Ishikawa (cell line): Measurements from ENCODE around the gene HLA-F.

ENCODE experiments used
- CEBPB ChIP-seq: IDR thresholded peaks from 2 replicates; pipeline ENCODE4 v1.6.1; 2012
- CREB1 ChIP-seq: IDR thresholded peaks from 2 replicates; pipeline ENCODE4 v1.6.1; 2012; ENCODE audit warnings: low read depth
- EGR1 ChIP-seq: IDR thresholded peaks from 2 replicates; pipeline ENCODE4 v1.6.1; 2012
- EP300 ChIP-seq: IDR thresholded peaks from 2 replicates; pipeline ENCODE4 v1.6.1; 2012; ENCODE audit warnings: borderline replicate concordance
- FOXM1 ChIP-seq: IDR thresholded peaks from 2 replicates; pipeline ENCODE4 v1.6.1; 2012; ENCODE audit warnings: low read depth, borderline replicate concordance
- MAX ChIP-seq: IDR thresholded peaks from 2 replicates; pipeline ENCODE4 v1.6.1; 2012
- NFIC ChIP-seq: IDR thresholded peaks from 2 replicates; pipeline ENCODE4 v1.6.1; 2012
- RAD21 ChIP-seq: IDR thresholded peaks from 2 replicates; pipeline ENCODE4 v1.6.1; 2012; ENCODE audit warnings: low read depth
- REST ChIP-seq: IDR thresholded peaks from 2 replicates; pipeline ENCODE4 v1.6.1; 2012; ENCODE audit warnings: low read depth, mild to moderate bottlenecking
- TAF1 ChIP-seq: IDR thresholded peaks from 2 replicates; pipeline ENCODE4 v1.6.1; 2012; ENCODE audit warnings: low read depth, mild to moderate bottlenecking
- TCF12 ChIP-seq: IDR thresholded peaks from 2 replicates; pipeline ENCODE4 v1.6.1; 2012; ENCODE audit warnings: low read depth
- TEAD4 ChIP-seq: IDR thresholded peaks from 2 replicates; pipeline ENCODE4 v1.6.1; 2012
- USF1 ChIP-seq: IDR thresholded peaks from 2 replicates; pipeline ENCODE4 v1.6.1; 2012
- YY1 ChIP-seq: IDR thresholded peaks from 2 replicates; pipeline ENCODE4 v1.6.1; 2012; ENCODE audit warnings: low read depth
- ZBTB7A ChIP-seq: IDR thresholded peaks from 2 replicates; pipeline ENCODE4 v1.6.1; 2012; ENCODE audit warnings: low read depth

HLA-F gene

DNA sequence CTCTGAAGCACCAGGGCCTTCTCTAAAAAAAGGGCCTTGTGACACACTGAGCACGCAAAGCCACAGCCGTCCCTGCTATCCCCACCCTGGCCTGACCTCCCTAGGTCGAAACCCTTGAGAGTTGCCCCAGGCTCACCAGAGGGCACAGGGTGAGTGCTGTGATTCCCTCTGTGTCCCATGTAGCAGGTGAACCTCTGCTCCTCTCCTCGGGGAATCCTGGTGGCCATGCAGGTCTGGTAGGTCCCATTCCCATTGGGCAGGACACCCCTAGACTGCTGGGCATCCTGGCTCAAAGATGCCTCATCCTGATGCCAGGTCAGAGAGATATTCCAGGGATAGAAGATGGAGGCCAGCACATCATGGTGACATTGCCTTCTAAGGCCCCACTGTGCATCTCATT lies 20.9 kb downstream of the HLA-F start:
- TF ChIP-seq NFIC (no peak), TCF12 (no peak), USF1 (no peak), CREB1 (no peak), FOXM1 (no peak), CEBPB (no peak), MAX (no peak), YY1 (no peak), EP300 (no peak), TEAD4 (no peak), EGR1 (no peak), ZBTB7A (no peak), RAD21 (no peak), TAF1 (no peak), REST (no peak)

DNA sequence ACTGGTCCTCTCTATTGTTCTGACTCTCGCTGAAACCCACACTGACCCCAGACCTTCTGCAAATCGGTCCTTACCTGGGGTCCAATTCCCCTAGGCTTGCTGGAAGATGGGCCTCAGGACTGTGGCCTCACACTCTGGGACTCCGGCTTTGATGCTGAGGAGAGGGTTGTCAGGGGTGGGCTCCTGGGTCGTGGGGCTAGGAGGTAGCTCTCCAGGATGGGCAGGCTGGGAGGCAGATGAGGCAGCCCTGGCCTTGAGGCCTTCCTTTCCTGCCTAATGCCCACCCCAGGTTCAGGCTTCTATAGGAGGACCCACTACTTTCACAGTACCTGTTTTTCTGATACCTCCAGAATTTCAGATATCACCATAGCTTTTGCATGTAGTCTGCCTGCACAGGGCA lies 21.4 kb downstream of the HLA-F start:
- TF ChIP-seq TAF1 (no peak), USF1 (no peak), TEAD4 (no peak), EP300 (no peak)

DNA sequence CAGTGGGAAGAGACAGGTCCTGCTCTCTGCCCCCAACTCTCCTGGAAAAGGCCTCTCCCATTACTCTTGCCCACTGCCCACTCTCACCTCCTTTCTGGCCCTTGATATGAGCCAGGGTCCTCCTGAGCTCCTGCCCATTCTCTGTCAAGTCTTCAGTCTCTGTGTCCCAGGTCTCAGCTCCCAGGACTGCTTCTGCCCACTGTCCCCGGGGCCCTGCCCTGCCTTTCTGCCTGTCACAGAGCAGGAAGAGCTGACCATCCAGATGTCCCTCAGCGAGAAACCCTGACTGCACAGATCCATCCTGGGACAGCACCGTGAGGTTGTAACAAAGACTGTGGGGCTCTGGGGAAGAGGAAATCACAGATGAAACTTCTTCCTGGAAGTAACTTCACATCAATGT lies 22.2 kb downstream of the HLA-F start:
- TF ChIP-seq YY1 (no peak), EGR1 (no peak), TEAD4 (no peak), RAD21 (no peak), TCF12 (no peak), CEBPB (no peak), USF1 (no peak), ZBTB7A (no peak), REST (no peak), TAF1 (no peak), NFIC (no peak), MAX (no peak), EP300 (no peak), CREB1 (no peak), FOXM1 (no peak)

GRCh38 chr6:29745855-29746449 lies 22.7 kb downstream of the HLA-F start:
- TF ChIP-seq TEAD4 (no peak), NFIC (no peak), EGR1 (no peak), RAD21 (no peak), REST (no peak), FOXM1 (no peak), TCF12 (no peak), CREB1 (no peak), YY1 (no peak), TAF1 (no peak)
